Esophagus squamous epithelium (tissue), 4 donors: ENCODE results near the gene ITFG2.

Experiments
- POLR2A ChIP-seq, 4 donors: fragments of 450-650 bp; IDR thresholded peaks; one replicate each; pipeline ENCODE4 v1.6.1; 2017; ENCODE audit warnings: antibody characterized with exemption in 4 of 4, mild to moderate bottlenecking in 4 of 4, moderate library complexity in 3 of 4
- TF ChIP-seq, protein P1 (sequence below), 6 experiments: fragments of 450-650 bp in 4 of 6; fragments of 200-600 bp in 2 of 6; sonication (generic) in 2 of 6; IDR thresholded peaks; one replicate each; pipeline ENCODE4 v1.5.1; 2016 to 2019; ENCODE audit warnings: antibody characterized with exemption in 6 of 6, mild to moderate bottlenecking in 4 of 6, moderate library complexity in 4 of 6

DNA sequence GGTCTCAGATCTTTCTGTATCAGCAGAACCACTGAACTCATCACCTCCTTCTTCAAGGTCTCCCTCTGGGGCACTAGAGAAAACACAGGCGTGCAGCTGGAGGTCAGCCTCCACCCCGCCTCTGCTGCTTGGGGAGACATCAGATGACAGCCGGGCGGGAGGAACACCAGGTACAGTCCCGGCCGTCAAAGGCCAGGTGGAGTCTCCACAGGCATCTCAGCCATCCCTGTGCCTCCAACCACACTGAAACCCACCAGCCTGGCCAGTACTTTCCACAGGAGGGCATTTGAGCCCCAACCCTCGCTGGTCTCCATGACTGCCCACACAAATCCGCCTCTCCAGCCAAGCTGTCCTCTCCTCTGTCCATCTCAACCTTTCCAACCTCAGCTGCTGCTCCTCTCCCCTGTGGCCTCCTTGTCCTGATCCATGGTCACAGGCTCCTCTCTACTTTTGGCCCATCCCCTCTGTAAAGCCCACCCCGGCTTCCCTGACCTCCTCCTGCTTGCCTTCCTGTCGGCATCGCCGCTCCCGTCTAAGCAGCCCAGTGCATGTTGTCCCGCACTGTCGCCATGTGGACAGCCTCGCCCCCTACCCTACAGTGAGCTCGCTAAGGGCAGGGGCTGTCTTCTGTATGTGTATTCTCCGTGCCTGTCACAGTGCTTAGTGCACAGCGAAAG, 39.1 kb upstream of the ITFG2 start:
- TF ChIP-seq, protein P1, sequence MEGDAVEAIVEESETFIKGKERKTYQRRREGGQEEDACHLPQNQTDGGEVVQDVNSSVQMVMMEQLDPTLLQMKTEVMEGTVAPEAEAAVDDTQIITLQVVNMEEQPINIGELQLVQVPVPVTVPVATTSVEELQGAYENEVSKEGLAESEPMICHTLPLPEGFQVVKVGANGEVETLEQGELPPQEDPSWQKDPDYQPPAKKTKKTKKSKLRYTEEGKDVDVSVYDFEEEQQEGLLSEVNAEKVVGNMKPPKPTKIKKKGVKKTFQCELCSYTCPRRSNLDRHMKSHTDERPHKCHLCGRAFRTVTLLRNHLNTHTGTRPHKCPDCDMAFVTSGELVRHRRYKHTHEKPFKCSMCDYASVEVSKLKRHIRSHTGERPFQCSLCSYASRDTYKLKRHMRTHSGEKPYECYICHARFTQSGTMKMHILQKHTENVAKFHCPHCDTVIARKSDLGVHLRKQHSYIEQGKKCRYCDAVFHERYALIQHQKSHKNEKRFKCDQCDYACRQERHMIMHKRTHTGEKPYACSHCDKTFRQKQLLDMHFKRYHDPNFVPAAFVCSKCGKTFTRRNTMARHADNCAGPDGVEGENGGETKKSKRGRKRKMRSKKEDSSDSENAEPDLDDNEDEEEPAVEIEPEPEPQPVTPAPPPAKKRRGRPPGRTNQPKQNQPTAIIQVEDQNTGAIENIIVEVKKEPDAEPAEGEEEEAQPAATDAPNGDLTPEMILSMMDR (IDR thresholded peaks at IDR 0.05) = no peak
- no peak for TF ChIP-seq POLR2A (IDR thresholded peaks at IDR 0.05)
